ENCODE measurements around the gene LYPD6B.
"Not testable (repeated sequence)": the region's sequence is repeated elsewhere in the genome, so short reads cannot be mapped to it uniquely, and the experiment has no call there.

LYPD6B gene

DNA sequence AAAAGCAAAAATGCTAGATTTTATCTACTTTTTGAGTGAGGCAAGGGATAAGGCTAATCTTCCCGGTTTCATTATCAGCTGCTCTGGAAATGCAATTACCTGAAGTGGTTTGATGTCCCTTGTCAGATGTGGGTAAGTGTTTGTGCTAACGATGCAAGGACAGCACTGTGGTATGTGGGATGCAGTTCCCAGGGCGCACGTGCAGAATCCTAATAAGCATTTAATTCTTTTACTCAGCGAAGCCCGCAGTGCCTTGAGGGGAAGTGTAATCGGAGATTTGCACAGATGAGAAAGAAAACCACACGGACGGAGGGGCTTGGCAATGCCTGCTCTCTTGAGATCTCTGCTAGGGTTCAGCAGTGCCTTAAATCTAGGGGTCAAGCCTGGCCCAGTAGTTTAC lies 183.4 kb downstream of the LYPD6B start:
- no peak for DNase-seq

DNA sequence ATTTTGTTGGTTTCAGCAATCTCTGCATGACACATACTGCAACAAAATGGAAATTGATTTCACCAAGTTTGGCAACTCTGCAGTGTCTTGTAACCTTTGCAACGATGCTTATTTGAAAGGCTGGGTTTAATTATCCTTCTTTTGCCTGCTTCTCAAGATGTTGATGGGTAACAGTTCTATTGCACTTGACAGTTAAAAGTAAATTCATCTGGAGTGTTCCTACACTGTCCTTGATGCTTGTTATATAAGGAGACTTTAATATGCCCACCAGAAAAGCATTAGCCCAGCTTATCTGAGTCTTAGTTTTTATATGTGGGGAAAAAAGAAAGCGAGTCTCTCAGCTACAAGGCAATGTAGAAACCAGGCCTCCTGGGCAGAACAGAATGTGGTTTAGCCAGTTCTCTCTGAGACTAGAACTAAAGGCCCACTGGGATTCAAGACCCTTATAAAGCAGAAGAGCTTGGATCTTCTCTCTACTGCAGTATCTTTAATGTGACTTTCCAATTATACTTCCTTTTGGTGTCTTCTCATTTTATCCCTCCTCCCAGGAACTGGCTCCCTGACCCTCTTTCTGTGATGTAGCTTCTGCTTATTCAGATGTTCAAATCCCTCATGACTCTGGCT lies 185.1 kb downstream of the LYPD6B start:
- DNase-seq, result no peak

DNA sequence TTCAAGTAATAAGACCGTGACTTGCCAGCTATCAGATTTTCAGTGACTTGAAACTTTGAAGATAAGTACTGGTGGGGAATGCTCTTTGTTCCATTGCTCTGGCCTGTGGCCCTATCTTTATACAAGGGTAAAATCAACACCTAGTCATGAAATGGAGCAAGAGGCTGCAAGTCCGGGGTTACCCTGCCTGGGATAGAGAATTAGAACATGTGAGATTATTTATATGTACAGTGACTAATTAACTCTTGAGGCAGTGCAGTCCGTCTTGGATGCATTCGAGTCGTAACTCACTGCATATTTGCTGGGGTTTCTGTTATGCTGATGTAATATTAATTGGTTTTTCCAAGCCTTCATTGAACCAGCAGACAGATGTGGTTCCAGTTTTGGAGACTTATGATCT lies 186.0 kb downstream of the LYPD6B start:
- DNase-seq, result no peak

DNA sequence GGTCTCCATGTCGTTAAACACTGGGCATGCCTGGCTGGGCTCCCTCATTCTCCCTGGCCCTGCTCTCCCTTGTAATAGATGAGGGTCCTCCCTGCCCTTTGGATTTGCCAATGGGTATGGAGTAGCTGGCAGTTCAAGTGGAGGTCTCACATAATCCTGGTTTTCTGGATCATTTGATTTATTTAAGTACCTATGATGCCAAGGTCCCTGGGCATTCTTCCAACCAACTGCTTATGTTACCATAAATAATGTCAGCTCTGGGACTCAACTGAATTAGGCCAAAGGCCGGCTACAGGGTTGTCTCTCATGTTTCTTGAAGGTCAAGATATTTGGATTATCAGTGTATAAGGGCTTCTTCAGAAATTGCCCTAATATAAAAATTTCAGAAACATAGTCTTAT lies 186.9 kb downstream of the LYPD6B start:
- no peak for DNase-seq

DNA sequence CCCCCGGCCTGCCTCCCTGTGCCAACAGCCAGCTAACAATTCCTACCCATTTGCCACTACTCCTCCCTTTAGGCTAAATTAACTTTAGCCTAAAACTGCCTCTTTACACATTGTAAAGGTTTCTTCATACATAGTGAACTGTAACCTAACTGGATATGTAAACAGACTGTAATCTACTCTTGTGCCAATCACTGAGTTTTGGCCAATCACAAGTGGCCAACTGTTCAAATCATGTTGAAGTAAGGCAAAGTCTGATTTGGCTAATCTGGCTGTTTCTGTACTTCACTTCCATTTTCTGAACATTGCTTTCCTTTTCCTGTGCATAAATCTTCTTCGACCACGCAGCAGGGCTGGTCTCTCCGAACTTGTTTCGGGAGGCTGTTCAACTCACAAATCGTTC lies 188.3 kb downstream of the LYPD6B start:
- DNase-seq, result no peak

DNA sequence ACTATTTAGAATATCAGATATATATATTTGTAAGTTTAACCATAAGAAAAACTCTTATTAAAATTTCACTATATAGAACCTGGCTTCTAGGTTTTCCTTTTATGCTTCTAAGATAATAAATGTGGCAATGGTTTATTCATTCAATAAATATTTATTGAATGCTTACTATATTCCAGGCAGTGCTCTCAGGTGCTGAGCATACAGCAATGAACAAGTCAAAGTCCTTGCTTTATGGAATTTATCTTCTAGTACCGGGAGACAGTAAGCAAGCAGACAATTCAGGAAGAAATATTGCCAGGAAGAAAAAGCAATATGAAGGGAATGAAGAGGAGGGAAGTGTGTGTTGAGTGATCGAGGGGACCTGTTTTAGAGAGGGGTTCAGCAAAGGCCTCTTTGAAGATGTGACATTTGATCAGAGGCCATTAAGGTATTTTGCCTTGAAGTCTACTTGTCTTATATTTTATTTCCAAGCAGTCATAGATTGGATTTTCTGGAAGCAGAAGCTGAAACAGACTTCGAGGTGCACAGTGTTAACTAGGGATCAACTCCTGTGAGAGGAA lies 197.4 kb downstream of the LYPD6B start:
- DNase-seq, result no peak

DNA sequence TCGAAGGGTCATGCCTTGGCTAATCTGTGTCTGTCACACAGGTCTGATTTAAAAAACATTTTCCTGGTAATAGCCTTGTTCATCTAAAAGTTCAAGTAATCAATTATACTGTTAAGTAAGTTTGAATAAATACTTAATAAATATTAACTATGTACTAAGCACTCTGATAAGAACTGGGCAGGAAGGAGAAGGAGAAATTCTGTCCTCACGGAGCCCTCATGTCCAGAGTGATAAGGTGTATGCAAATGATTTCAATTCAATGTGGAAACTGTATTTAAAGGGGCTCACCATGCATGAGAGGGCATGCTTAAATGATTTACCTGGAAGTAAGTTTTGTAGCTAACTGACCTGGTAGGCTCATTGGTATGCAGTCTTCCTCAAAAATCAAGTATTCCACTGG lies 197.9 kb downstream of the LYPD6B start:
- DNase-seq, result no peak

DNA sequence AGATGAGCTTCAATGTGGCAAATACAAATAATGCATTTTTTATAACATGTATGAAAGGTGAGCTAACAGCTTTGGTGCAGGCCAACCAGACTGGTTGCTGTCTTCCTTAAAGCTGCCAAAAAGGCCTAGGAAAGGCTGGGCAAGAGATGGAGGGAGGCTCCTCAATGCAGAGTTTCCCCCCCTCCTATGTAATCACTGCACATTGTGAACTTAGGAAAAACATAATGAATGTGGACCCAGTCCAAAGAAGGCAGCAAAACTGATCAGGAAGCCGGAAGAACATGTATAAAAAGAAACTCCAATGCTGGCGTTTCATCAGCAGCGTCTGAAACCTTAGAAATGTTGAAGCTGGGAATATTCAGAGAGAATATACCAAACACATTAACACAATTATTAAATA lies 207.7 kb downstream of the LYPD6B start:
- DNase-seq, result no peak

DNA sequence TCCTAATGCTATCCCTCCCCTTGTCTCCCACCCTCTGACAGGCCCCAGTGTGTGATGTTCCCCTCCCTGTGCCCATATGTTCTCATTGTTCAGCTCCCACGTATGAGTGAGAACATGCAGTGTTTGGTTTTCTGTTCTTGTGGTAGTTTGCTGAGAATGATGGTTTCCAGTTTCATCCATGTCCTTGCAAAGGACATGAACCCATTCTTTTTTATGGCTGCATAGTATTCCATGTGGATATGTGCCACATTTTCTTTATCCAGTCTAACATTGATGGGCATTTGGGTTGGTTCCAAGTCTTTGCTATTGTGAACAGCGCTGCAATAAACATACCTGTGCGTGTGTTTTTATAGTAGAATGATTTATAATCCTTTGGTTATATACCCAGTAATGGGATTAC lies 212.9 kb downstream of the LYPD6B start:
- DNase-seq, result not testable (repeated sequence)

DNA sequence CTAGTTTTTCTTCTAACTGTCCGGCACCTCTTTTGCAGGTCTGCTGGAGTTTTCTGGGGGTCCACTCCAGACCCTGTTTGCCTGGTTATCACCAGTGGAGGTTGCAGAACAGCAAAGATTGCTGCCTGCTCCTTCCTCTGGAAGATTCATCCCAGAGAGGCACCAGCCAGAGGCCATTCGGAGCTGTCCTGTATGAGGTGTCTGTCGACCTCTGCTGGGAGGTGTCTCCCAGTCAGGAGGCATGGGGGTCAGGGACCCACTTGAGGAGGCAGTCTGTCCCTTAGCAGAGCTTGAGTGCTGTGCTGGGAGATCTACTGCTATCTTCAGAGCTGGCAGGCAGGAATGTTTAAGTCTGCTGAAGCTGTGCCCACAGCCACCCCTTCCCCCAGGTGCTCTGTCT lies 218.4 kb downstream of the LYPD6B start:
- DNase-seq, result not testable (repeated sequence)

DNA sequence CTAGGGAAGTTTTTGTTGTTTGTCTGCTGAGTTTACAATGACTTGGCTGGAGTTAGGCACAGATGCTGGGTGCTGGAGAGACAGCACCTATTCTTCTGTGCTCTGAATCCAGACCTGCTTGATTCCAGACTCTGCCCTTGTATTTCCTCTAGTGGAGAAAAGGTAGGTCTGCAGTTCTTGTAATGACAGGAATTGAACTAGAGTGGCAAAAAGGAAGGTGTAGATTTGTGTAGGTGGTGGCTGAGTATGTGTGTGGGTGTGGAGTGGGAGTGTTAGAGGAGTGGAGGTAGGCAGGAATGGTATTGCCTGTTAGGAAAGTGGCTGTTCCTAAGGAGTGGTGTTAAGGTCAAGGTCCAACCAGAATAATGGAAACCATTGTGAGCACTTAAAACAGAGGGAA lies 220.0 kb downstream of the LYPD6B start:
- DNase-seq, result no peak

DNA sequence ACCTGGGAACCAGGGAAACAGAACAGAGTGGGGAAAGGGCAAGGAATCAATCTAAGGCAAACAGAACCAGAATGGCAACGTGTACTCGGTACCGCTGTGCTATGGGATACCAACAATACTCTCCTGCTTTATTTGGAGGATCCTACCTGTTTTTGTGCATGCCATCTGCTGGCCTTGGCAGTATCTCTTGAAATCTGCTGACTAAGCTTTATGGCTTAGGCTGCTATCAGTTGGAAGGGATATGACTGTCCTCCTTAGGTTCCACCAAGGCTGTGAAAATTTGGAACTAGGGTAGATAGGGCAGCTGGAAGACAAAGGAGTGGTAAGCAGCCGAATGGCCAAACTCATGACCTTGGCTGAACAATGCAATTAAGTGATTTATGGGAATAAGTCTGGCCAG lies 220.6 kb downstream of the LYPD6B start:
- no peak for DNase-seq

DNA sequence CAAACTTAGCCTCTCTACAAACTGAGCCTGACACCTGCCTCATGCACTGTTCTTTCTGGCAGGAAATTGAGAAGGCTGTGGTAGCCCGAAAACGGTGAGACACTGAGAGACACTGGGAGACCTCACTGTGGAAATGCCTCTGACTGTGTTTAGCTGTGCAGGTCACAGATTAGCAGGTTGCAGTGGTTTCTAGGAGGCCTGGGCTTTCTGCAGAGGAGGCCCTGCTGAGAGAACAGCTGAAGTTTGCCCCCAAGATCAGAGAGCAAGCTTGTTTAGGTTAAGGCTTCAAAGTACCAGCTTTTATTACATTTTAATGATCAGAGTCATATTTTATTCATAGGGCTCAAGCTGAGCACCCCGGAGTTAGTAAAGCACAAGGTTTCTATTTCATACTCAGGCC lies 223.2 kb downstream of the LYPD6B start:
- no peak for DNase-seq

Measured in activated naive CD4-positive, alpha-beta T cell treated with Interleukin-2 at 50 U/mL for 16 hours (primary cell).